ENCODE measurements around the gene COL1A1.

Gene COL1A1

DNA sequence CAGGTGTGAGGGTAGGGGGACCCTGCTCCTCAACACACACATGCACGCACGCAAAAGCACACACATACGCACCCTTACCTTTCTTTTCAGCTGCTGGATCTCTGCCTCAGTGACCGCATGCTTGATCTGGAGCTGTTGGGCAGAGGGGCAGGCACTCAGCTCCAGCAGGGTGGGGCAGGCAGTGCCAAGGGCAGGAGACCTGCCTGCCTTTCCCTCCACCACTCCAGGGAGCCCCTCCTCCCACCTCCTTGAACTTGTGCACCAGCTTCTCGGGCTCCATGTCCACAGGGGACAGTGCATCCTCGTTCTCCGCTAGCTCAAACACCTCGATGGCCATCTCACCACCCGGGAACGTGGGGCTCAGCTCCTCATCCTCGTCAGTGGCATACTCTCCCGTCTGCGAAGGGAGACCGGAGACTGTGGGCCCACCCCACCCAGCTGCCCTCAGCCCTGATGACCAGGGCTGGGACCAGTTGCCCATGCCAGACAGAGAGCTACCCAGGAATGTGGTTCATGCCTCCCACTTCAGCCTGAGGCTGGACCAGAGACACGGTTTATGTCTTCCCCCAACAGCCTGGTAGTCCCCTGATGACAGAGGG, 62.1 kb downstream of the COL1A1 start:
- no peak for DNase-seq

DNA sequence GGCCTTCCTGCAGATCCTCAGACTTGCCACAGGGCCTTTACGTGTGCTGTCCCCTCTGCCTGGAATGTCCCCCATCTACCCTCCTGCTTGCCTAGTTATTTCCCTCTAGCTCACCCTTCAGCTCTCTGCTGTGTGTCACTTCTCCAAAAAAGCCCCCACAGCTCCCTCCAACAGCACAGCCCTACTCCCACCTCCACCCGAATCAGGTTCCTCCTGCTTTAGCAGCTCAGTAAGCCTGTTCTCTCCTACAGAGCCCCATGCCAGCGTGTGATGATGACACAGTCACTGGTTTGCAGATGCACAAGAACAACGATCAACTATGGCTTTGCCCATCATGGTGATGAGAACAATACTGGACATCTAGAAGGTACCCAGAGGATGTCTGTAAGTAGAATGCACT, 64.4 kb downstream of the COL1A1 start:
- no peak for DNase-seq

DNA sequence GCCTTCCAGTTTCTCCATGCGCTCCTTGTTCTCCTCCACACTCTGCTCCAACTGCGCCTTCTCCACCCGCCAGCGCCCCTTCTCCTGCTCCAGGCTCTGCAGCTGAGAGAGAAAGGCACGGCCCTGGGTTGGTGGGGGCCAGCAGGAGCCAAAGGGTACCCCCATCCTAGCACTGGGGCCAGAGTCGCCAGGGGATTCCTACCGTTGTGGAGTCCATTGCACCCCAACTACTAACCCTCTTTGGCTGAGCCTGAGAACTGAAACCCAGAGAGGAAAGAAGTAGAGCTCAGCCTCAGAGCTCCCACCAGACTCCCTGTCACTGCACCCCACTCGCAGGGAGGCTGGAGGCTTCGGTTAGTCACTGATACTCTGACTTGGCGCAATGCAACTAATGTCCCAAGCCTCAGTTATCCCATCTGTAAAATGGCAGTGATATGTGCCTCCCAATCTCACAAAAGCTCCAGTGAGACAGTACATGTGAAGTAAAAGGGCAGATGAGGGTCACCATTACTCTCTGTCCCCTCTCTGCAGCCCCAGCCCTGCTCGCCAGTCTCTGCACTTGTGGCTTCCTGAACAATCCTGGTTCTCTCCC, 65.2 kb downstream of the COL1A1 start:
- no peak for DNase-seq

DNA sequence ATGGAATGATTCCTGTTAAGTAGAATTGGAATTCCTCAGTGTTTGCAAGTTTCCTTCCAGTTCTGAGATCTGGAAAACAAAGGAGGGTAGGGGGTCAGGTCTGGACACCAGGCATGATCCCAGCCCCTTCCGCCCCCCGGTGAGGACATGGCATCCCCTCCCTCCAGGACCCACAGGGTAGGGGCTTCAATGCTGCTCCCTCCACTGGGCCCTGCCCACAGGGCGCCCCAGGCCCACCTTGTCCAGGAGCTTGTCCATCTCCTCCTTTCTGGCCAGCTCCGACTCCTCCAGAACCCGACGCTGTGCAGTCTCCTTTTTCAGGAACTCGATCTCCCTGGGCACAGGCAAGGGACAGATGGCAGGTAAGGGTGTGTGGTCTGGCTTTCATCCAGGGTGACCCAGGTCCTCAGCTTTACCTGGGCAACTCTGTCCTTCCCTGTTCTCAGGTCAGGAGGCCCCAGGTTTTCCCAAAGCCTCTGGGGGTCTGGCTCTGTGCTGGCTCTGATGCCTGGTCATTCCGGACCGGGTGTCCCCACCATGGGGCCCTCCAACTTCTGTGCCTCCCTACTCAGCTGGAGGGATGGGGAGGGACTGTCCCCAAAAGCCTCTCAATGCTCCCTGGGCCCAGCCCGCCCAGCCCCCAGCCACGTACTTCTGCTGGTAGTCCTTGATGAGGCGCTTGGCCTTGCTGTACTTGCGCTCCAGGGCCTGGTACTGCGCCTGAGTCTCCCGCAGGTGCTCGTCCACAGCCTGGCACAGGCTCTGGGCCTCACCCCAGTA, 65.9 kb downstream of the COL1A1 start:
- no peak for DNase-seq

DNA sequence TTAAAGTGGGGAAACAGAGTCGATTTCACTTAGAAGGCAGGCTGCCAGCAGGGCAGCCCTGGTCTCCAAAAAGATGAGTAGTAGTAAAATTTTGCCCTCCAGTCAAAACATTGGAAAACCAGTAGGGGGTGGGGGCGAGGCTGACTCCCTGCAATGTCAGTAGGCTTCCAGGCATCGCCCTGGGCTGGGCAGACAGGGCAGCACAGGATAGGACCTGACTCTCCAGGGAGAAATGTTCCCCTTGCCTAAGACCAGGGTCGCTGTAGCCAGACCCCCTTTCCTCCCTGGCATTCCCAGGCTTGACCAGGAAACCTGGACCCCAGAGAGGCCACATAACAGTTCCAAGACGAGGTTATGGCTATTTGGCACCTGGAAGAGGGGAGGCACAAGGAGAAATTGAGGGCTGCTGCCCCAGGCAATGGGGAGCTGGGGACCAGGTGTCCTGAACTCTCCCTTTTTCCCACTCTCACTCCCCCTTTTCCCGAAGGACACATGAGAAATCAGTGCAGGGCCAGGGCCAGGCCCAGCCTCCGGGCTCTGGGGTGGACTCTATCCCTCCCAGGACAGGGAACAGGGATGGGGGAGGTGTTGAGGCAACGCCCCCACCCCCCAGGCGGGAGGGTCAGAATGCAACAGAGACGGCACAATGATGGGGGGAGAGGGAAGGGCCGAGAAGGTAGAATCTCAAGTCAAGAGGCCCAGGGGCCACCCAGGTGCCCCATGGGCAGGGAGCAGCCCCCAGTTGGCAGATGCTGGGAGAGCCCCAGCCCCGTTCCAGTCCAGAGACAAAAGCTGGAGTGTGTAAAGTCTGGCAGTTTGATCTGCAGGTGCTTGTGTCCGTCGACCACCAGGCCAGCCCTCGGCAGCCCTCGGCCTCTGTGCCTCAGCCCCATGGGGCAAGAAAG, 67.0 kb downstream of the COL1A1 start:
- peak; percentile 94 for DNase-seq

DNA sequence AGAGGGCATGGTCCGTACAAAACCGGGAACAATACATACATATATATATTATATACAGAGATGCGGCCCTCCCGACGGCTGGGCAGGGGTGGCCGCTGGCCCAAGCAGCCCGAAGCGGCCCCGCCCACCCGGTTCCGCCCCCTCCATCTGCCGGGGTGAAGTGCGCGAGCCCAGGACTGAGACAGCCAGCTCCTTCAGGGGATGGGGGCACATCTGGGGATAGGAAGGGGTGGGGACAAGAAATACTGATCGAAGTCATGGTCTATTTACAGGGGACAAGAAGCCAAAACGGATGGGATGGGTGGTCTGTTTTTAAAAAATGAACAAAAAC, 67.7 kb downstream of the COL1A1 start:
- DNase-seq = no peak

Measured in 8988T (cell line).